ENCODE results near the gene ATF6B. TPM values are rescaled to one million over a fixed set of nuclear protein-coding genes. Genes with fewer than 3 reads are reported as not detected.
"Not testable (repeated sequence)": the region's sequence is repeated elsewhere in the genome, so short reads cannot be mapped to it uniquely, and the experiment has no call there.

The ATF6B gene
- total and polyA plus RNA-seq, 2 experiments from 2014 or later: 43.0 to 60.8 TPM

DNA sequence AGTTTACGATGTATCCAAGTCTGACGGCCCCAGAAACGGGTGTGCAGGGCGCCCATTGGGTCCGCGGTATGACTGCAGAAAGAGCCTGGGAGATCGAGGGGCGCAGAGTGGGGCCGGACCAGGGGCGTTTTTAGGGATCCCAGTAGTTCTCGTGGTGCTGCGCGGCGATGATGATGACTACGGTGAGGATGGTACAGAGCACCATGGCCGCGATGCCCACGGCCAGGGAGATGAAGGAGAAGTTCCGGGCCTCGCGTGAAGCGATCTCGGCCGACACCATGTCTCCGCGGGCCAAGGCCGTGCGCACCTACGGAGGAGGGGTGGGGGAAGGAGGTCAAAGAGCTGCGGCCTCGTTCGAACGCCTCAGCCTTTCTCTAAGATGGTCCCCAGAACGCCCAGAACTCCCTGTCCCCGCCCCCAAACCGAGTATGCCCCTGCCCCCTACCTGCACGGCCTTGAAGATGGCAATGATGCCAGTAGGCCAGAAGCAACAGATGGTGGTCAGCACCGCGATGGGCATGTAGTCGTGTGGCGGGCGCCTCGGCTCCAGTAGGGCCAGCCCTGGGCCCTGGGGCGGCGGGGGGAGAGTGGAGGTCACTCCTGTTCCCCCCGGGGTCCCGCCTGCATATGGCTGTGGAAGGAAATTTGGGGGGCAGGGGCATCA lies 21.2 kb upstream of the ATF6B start:
- Histone ChIP-seq H3K36me3 (no peaks in the 10 kb centered on the region), H3K27ac (no peak overlapping the region), H3K27me3 (peaks cover 30% of the 10 kb centered on the region), H3K4me3 (no peak overlapping the region), H3K9me3 (ENCODE audit: low read depth) (no peaks in the 10 kb centered on the region), H3K4me1 (ENCODE audit: low read depth) (peaks cover 22% of the 10 kb centered on the region)
- no peak for DNase-seq (ENCODE audit: low read depth in 1 of 2, low spot score in 1 of 2)
- TF ChIP-seq, protein P1, sequence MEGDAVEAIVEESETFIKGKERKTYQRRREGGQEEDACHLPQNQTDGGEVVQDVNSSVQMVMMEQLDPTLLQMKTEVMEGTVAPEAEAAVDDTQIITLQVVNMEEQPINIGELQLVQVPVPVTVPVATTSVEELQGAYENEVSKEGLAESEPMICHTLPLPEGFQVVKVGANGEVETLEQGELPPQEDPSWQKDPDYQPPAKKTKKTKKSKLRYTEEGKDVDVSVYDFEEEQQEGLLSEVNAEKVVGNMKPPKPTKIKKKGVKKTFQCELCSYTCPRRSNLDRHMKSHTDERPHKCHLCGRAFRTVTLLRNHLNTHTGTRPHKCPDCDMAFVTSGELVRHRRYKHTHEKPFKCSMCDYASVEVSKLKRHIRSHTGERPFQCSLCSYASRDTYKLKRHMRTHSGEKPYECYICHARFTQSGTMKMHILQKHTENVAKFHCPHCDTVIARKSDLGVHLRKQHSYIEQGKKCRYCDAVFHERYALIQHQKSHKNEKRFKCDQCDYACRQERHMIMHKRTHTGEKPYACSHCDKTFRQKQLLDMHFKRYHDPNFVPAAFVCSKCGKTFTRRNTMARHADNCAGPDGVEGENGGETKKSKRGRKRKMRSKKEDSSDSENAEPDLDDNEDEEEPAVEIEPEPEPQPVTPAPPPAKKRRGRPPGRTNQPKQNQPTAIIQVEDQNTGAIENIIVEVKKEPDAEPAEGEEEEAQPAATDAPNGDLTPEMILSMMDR (IDR thresholded peaks at IDR 0.05; ENCODE audit: low read depth, low read length): no peak

DNA sequence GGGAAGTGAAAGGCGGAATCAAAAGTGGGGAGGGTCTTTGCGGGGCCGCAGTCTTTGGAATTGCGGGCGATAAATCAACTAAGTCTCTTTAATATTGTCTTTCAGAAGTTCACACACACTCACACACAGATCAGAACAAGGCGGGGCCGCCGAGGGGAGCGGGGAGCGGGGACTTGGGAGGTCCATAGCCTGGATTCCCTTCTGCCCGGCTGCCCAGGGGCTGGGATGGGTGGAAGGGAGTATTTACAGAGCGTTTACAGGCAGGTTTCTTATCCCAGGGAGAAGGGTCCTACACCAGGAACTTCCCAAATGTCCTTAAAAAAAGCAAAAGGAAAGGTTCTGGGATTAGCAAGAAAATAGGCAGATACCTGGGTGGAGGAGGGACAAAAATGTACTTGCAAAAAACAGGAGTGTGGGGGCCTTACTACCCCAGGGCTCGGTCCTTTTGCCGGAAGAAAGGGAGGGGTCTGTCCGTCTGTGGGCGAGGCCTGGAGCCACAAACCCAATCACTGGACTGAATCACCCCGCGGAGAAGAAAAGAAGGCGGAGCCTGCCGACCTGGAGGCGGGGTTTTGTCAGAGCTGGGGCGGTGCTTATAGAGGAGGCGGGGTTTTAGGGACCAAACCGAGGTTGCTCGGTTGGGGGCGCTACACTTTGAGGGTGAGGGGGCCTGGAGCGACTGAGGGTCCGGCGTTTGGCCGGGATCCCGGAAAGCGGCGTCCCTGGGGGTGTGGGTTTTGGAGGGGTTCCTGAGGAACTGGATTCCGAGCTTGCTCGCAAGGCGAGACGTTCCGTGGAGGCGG lies 20.4 kb upstream of the ATF6B start:
- no peaks in the 10 kb centered on the region for H3K36me3 ChIP-seq
- DNase-seq (ENCODE audit: low read depth in 1 of 2, low spot score in 1 of 2): no peak
- no peak overlapping the region for H3K27ac ChIP-seq
- H3K4me1 ChIP-seq (ENCODE audit: low read depth): peaks cover 22% of the 10 kb centered on the region
- no peaks in the 10 kb centered on the region for H3K9me3 ChIP-seq (ENCODE audit: low read depth)
- TF ChIP-seq, protein P1 (IDR thresholded peaks at IDR 0.05; ENCODE audit: low read depth, low read length): no peak
- peaks cover 30% of the 10 kb centered on the region for H3K27me3 ChIP-seq
- no peak overlapping the region for H3K4me3 ChIP-seq

DNA sequence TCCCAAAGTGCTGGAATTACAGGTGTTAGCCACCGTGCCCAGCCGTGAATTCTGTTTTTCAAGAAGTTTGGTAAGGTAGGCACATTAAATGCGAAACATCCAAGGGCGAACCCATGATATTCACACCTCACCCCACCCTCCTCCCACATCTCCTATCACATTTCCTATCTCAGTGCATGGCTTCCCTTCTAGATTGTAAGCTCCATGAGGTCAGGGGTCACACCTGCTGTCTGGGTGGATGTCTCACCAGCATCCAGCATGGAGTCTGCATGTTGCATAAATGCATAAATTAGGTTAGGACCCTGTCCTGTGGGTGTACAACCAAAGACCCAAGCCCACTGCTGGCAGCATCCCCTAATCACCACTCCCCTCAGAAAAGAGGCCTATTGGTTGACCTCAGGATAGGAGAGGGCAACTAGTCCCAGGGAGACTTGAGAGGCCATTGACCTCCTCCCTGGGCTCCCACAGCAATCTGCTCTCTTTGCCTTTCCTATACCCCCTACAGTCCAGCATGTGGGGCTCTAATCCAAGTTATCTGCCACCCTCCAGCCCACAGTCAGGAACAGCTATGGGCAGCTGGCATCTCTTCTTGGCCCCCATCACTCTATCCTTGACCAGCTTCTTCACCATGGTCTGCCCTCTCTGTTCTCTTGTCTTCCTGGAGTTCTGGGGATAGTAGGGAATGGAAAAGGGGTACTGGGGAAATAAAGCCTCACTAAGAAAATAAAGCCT lies 19.5 kb upstream of the ATF6B start:
- no peak overlapping the region for H3K4me3 ChIP-seq
- no peaks in the 10 kb centered on the region for H3K36me3 ChIP-seq
- TF ChIP-seq, protein P1 (IDR thresholded peaks at IDR 0.05; ENCODE audit: low read depth, low read length): no peak
- no peak overlapping the region for H3K27ac ChIP-seq
- no peak for DNase-seq (ENCODE audit: low read depth in 1 of 2, low spot score in 1 of 2)
- no peaks in the 10 kb centered on the region for H3K9me3 ChIP-seq (ENCODE audit: low read depth)
- H3K27me3 ChIP-seq: peaks cover 30% of the 10 kb centered on the region
- H3K4me1 ChIP-seq (ENCODE audit: low read depth): peaks cover 17% of the 10 kb centered on the region

DNA sequence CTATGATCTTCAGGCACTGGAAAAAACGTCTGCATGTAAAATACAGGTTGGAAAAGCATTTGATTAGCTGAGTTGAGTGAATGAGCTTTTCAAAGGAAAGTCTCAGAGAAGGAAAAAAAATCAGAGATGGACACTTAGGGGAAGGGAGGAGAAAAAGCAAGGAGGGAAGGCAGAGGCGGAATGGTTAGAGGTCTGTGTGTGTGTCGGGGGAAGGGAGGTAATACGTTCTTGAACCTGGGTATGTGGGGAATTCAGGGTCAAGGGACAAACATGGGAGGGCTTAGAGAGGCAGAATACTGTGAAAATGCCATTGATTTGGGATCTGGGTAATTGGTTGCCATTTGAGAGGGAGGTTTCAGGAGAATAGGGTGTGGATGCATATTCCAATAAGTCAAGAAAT lies 18.6 kb upstream of the ATF6B start:
- H3K27ac ChIP-seq: peak overlapping the region; percentile 64
- peaks cover 10% of the 10 kb centered on the region for H3K4me1 ChIP-seq (ENCODE audit: low read depth)
- no peak overlapping the region for H3K4me3 ChIP-seq
- DNase-seq (ENCODE audit: low read depth in 1 of 2, low spot score in 1 of 2): peak in 1 of 2 donors; percentile 11
- TF ChIP-seq, protein P1 (IDR thresholded peaks at IDR 0.05; ENCODE audit: low read depth, low read length): no peak
- H3K9me3 ChIP-seq (ENCODE audit: low read depth): no peaks in the 10 kb centered on the region
- H3K36me3 ChIP-seq: no peaks in the 10 kb centered on the region
- peaks cover 30% of the 10 kb centered on the region for H3K27me3 ChIP-seq

DNA sequence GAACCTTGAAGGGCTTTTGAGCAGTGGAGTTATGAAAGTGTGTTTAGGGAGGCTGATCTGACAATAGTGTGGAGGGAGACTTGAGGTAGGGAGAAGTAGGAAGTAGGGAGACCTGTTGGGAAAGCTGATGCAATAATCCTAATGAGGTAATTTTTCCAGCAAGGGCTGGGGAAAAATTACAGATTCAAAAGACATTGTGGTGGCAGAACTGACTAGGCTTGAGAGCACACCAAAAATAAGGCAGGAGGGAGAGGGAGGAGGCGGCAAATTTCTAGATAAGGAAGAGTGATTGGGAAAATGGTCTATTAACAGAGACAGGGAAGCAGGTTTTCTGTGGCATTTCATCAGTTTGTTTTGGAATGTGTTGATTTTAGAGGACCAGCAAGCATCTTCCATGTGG lies 18.2 kb upstream of the ATF6B start:
- Histone ChIP-seq H3K27me3 (peaks cover 26% of the 10 kb centered on the region), H3K27ac (peak overlapping the region; percentile 64), H3K36me3 (no peaks in the 10 kb centered on the region), H3K4me3 (no peak overlapping the region), H3K9me3 (ENCODE audit: low read depth) (no peaks in the 10 kb centered on the region), H3K4me1 (ENCODE audit: low read depth) (peaks cover 10% of the 10 kb centered on the region)
- peak in 1 of 2 donors; percentile 33 for DNase-seq (ENCODE audit: low read depth in 1 of 2, low spot score in 1 of 2)
- TF ChIP-seq, protein P1 (IDR thresholded peaks at IDR 0.05; ENCODE audit: low read depth, low read length): no peak

DNA sequence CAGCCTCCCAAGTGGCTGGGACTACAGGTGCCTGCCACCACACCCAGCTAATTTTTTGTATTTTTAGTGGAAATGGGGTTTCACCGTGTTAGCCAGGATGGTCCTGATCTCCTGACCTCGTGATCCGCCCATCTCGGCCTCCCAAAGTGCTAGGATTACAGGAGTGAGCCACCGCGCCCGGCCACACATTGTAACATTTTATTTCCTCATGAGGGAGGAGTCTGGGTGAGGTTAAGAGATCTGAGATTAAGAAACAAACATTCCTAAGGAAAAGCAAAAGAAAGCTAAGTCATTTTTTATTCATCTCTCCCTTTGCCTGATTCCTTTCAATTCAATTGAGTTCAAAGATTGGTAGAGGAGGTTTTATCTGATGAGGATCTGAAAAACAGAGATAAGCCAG lies 16.2 kb upstream of the ATF6B start:
- not testable (repeated sequence) for H3K4me3 ChIP-seq; H3K27ac ChIP-seq; DNase-seq (ENCODE audit: low read depth in 1 of 2, low spot score in 1 of 2); H3K36me3 ChIP-seq; H3K9me3 ChIP-seq (ENCODE audit: low read depth); H3K27me3 ChIP-seq
- peaks cover 10% of the 10 kb centered on the region for H3K4me1 ChIP-seq (ENCODE audit: low read depth)
